ENCODE data around the gene KBTBD12.

Gene KBTBD12

DNA sequence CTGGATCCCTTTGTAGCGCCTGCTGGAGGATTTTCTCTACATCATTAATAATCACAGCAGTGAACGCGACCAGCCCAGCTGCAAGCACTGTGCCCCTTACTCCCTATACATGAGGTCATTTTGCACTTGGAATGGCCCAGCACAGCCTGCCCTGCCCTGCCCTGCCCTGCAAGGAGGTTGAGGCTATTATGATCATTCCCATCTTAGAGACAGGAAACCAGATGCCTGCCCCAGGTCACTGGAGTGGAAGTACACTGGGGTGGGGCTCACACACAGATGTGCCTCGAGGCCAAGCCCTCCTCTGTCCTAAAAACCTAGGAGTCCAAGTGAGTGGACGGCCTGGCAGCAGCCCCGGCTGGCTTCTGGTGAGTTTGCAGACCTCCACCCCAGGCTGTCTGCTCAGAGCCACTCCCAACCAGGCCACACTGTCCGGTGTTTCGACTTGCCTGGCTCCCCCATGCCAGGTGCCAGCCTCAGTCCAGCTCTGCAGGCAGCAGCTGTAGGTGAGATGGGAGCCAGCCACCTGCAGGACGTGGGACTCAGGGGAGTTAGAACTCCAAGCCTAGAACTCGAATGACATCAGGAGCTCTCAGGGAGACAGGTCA lies 106.8 kb downstream of the KBTBD12 start:
- no peak for DNase-seq

- no peak for DNase-seq
Observed at GRCh38 chr3:128033102-128033501, 118.1 kb downstream of the KBTBD12 start.

- no peak for DNase-seq
Observed at GRCh38 chr3:128036119-128036518, 121.1 kb downstream of the KBTBD12 start.

Measured in inflammatory macrophage treated with lipopolysaccharide for 1 hour (primary cell).